Activated CD4-positive, alpha-beta T cell treated with anti-CD3 and anti-CD28 coated beads, Interleukin-2, amount 10 ng/mL, durations not matched to agents 7 days and 5 days (primary cell): Measurements from ENCODE around the gene FAM120A. TPM values are rescaled to one million over a fixed set of nuclear protein-coding genes. Genes with fewer than 3 reads are reported as not detected.

Experiments
- CTCF ChIA-PET: fragments of 350-600 bp; sonication (Branson Sonifier 250); formaldehyde crosslinking; loops from one replicate; lab custom pipeline; 2021; ENCODE audit warnings: antibody characterized with exemption; lab: Charles Lee
- POLR2A ChIA-PET: fragments of 350-600 bp; sonication (Branson Sonifier 250); formaldehyde crosslinking; loops from one replicate; lab custom pipeline; 2021; ENCODE audit warnings: antibody characterized with exemption; lab: Charles Lee
- DNase-seq: peaks from one replicate; pipeline ENCODE4 v3.0.0-alpha.2; 2020
- H3K27ac Mint-ChIP-seq: one replicate; pipeline ENCODE4 v1.8.0; 2021; ENCODE audit warnings: mild to moderate bottlenecking, moderate library complexity, mixed read lengths
- H3K27me3 Mint-ChIP-seq: one replicate; pipeline ENCODE4 v1.8.0; 2021; ENCODE audit warnings: mixed read lengths
- H3K36me3 Mint-ChIP-seq: one replicate; pipeline ENCODE4 v1.8.0; 2021; ENCODE audit warnings: low read depth, mixed read lengths
- H3K4me1 Mint-ChIP-seq: one replicate; pipeline ENCODE4 v1.8.0; 2021; ENCODE audit warnings: mixed read lengths
- H3K4me3 Mint-ChIP-seq: one replicate; pipeline ENCODE4 v1.8.0; 2021; ENCODE audit warnings: mild to moderate bottlenecking, moderate library complexity, mixed read lengths
- H3K9me3 Mint-ChIP-seq: one replicate; pipeline ENCODE4 v1.8.0; 2021; ENCODE audit warnings: mixed read lengths
- total RNA-seq, 2 experiments: library from RNA; stranded (reverse); gene quantifications; one replicate each; pipeline ENCODE4 v1.2.3, GENCODE V29; 2021

The FAM120A gene
- total RNA-seq, 2 experiments from 2014 or later, result 118 to 135 TPM

DNA sequence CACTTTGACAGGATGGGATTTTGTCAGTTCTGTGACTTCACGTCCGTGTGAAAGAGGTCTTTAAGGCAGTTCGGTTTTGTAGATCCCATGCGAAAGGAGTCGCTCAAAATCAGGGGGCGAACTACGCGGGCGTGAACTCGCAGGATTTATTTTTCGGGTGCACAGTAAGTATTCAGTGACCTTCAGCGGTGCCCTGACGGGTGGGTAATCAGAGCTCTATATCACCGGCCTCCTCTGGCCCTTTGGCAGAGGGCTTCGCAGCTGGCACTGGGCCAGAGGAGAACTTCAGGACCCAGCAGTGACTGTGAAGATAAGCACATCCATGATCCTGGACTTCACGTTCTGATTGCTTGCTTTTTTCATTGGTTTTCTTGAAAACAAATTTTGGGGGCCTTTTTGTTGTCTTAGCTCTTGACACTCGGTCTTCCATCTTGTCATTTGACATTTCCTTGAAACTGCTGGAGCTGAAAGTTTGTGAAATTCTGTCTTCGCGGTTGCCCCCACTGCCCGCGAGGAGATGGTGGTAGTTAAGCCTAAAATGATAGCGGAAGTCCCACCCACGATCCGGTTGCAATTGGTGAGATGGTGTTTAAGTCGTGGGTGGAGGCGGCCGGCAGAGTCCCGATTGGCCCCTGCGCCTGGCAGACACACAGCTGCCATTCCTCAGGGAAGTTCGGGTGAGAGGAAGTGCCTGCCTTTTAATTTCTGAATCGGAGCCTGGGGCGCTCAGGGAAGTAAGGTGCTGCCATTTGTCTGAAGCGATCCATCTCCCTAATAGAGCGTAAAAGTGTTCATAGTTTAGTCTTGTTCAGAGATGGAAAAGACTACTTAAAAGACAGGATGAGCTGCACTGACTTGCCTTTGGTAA lies 1.8 kb downstream of the FAM120A start, which contains the start of gene FAM120AOS:
FAM120AOS (minus strand) TSS at position 535 of the 868 bp plus-strand sequence. CDS start 872 bp downstream, outside the sequence.
- peaks cover 52% of the 10 kb centered on the region for H3K4me1 Mint-ChIP-seq
- ChIA-PET POLR2A (interaction anchor here (0.6 to 0.8 kb wide), 2 partner anchors 12 to 110 kb away, joined by 3 read pairs; no protein-coding TSS in a partner anchor), CTCF (interaction anchor here (1.0 to 6.6 kb wide), 5 partner anchors 12 to 113 kb away, joined by 3 to 26 read pairs (median 4); no protein-coding TSS in a partner anchor)
- H3K36me3 Mint-ChIP-seq, result peaks cover 30% of the 10 kb centered on the region
- H3K27ac Mint-ChIP-seq, result peak within 1 kb of the TSS; percentile 95
- H3K27me3 Mint-ChIP-seq, result no peaks in the 10 kb centered on the region
- no peaks in the 10 kb centered on the region for H3K9me3 Mint-ChIP-seq
- DNase-seq, result peak; percentile 88
- H3K4me3 Mint-ChIP-seq, result peak within 1 kb of the TSS; percentile 93

DNA sequence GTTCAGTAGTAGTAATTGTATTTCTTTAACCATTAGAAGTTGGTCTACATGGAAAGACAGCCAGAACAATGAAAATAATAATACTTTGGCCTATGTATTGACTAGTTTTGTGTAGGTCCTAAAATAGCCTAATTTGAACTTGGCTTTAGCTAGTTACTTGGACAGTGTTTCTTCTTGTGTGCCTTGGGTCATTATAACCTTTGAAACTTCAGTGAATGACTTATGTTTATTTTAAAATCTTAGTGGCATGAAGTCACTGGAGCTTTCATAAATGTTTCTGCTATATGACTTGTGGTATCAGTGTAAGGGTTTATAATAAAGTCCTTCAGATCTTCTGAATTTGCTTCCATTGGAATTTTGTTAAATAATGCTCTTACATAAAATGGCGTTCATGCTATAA lies 4.5 kb downstream of the FAM120A start:
- CTCF ChIA-PET, result interaction anchor here (0.7 to 6.6 kb wide), 3 partner anchors 13 to 110 kb away, joined by 6 to 26 read pairs (median 6); no protein-coding TSS in a partner anchor
- no peak overlapping the region for H3K4me3 Mint-ChIP-seq
- H3K9me3 Mint-ChIP-seq, result no peaks in the 10 kb centered on the region
- DNase-seq, result no peak
- no peaks in the 10 kb centered on the region for H3K27me3 Mint-ChIP-seq
- peak overlapping the region; percentile 79 for H3K27ac Mint-ChIP-seq
- H3K36me3 Mint-ChIP-seq, result peaks cover 40% of the 10 kb centered on the region
- POLR2A ChIA-PET, result no interaction called here
- peaks cover 59% of the 10 kb centered on the region for H3K4me1 Mint-ChIP-seq

DNA sequence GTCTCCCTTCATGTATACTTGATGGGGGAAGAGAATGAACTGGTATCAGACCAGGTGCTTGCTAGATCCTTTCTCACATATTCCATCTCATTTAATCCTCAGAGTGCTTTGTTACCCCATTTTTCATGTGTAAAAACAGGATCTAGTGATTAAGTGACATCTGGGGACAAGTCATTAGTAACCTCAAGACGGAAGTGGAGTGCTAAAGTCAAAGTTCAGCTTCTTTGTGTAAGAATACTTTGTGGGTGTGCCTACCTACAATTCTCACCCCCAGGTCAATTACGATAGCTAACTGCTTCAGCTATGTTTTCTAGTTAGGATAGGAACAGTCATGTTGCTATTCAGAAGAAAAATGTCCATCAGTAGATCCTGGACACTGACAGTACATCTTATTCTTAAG lies 5.0 kb downstream of the FAM120A start:
- Mint-ChIP-seq H3K4me1 (peaks cover 61% of the 10 kb centered on the region), H3K36me3 (peaks cover 42% of the 10 kb centered on the region), H3K9me3 (no peaks in the 10 kb centered on the region), H3K27ac (peak overlapping the region; percentile 79), H3K4me3 (no peak overlapping the region), H3K27me3 (no peaks in the 10 kb centered on the region)
- ChIA-PET POLR2A (no interaction called here), CTCF (interaction anchor here (0.6 to 6.6 kb wide), 6 partner anchors 12 to 788 kb away, joined by 3 to 26 read pairs (median 4); no protein-coding TSS in a partner anchor)
- DNase-seq, result no peak

DNA sequence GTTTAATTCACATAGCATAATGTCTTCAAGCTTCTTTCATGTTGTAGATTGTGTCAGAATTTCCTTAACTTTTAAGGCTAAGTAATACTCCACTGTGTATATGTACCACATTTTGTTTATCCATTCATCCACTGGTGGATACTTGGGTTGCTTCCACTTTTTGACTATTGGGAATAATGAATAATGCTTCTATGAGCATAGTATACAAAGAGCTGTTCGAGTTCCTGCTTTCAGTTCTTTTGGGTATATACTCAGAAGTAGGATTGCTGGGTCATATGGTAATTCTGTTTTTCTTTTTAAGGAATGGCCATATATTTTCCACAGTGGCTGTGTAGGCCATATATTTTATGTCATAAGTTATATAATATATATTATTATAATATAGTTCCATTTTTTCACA lies 5.5 kb downstream of the FAM120A start:
- DNase-seq, result no peak
- Mint-ChIP-seq H3K27ac (no peak overlapping the region), H3K9me3 (no peaks in the 10 kb centered on the region), H3K27me3 (no peaks in the 10 kb centered on the region), H3K36me3 (peaks cover 42% of the 10 kb centered on the region), H3K4me1 (peaks cover 64% of the 10 kb centered on the region), H3K4me3 (no peak overlapping the region)
- ChIA-PET POLR2A (interaction anchor here (0.6 kb wide), 1 partner anchor 1155 kb away, joined by 5 read pairs; no protein-coding TSS in a partner anchor), CTCF (interaction anchor here (0.6 to 6.6 kb wide), 6 partner anchors 9 to 789 kb away, joined by 3 to 26 read pairs (median 3); no protein-coding TSS in a partner anchor)

DNA sequence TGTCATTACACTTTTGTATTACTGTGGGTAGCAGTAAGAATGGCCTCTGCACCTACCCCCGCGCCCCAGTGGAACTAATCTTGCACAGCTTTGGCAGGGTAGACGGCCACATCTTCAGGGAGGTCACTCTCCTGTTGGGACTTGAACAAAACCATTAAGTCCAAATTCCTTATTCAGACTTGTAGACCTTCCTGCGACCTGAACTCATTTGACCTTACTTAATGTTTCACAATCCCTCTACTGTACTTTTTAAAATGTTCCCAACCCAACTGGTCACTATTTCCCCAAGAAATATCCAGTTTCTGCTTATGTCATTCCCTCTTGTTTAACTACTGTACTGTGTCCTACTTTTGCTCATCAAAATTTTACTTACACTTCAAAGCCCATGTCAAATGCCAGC lies 7.2 kb downstream of the FAM120A start:
- Mint-ChIP-seq H3K4me3 (no peak overlapping the region), H3K9me3 (no peaks in the 10 kb centered on the region), H3K4me1 (peaks cover 78% of the 10 kb centered on the region), H3K27me3 (no peaks in the 10 kb centered on the region), H3K36me3 (peaks cover 36% of the 10 kb centered on the region), H3K27ac (no peak overlapping the region)
- POLR2A ChIA-PET, result no interaction called here
- DNase-seq, result no peak
- CTCF ChIA-PET, result no interaction called here

DNA sequence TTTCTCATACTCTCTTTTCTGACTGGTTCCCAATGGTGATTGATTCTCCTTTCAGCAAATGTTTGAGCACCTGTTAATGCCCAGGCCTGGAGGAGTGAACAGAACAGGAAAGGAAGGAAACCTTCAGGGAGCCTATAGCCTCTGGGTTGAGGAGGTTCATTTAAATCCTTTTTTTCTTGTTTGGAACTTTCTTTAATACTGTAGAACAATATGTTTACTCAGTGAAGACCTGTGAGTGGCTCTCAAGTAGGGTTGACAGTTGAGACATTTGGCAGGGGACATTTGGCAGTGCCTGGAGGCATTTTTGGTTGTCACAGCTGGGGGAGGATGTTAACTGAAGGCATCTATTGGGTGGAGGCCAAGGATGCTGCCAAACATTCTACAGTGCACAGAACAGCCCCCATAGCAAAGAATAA lies 8.0 kb downstream of the FAM120A start:
- Mint-ChIP-seq H3K9me3 (no peaks in the 10 kb centered on the region), H3K27me3 (no peaks in the 10 kb centered on the region), H3K27ac (no peak overlapping the region), H3K36me3 (peaks cover 37% of the 10 kb centered on the region), H3K4me3 (no peak overlapping the region), H3K4me1 (peaks cover 80% of the 10 kb centered on the region)
- ChIA-PET POLR2A (no interaction called here), CTCF (interaction anchor here (1.3 kb wide), 1 partner anchor 10 kb away, joined by 3 read pairs; no protein-coding TSS in a partner anchor)
- DNase-seq, result no peak

DNA sequence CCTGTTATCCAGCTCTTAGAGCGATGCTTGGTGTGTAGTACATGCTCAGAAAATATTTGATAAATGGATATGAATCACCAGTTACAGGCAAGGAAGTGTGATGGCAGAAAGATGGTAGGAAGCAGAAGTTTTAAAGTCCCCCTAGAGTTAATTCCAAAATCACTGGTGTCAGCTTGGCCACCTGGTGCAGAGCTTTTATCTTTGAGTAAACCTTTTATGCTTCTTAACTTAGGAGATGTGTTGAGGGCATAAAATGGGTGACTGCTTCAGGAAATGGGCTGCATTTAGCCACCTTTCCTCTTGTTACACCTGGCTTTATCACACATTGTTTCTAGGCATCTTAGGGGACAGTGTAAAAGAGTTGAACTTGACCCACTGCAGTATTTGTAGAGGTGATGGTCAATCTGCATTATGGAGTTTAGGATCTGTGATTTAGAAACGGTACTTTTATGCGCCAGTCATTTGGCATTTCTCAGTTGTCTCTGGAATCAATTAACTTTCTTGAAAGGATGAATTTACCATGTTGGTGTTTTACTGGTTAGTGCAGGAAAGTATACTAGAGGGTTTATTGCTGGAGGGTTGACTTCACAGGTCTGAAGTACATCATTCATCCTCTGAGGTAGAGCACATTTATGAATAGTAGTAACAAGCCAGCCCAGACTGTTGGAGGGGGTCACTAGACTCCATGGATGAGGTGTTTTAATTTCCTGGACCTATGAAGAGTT lies 9.4 kb downstream of the FAM120A start:
- peaks cover 46% of the 10 kb centered on the region for H3K36me3 Mint-ChIP-seq
- CTCF ChIA-PET, result interaction anchor here (0.6 to 1.3 kb wide), 2 partner anchors 8 to 411 kb away, joined by 3 read pairs; no protein-coding TSS in a partner anchor

DNA sequence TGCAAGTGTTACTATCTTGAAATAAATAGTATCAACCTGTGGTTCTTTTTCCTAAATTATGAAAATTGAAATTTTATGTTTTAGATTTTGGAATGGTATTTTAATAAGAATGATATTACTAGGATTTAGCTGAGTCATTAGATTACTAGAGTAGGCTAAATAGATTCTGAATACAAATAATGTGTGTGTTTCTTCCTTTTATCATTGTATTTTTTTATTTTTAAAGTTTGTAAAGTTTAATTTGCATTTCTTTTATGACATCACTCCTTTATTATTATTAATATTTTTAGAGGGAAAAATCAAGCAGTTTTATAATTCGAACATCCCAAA lies 9.9 kb downstream of the FAM120A start:
- H3K36me3 Mint-ChIP-seq, result peaks cover 44% of the 10 kb centered on the region

More for the DNA sequence above, 9.4 kb downstream of the FAM120A start:
- POLR2A ChIA-PET, result no interaction called here
- Mint-ChIP-seq H3K4me1 (peaks cover 83% of the 10 kb centered on the region), H3K27me3 (no peaks in the 10 kb centered on the region), H3K9me3 (no peaks in the 10 kb centered on the region), H3K4me3 (no peak overlapping the region), H3K27ac (no peak overlapping the region)
- no peak for DNase-seq

DNA sequence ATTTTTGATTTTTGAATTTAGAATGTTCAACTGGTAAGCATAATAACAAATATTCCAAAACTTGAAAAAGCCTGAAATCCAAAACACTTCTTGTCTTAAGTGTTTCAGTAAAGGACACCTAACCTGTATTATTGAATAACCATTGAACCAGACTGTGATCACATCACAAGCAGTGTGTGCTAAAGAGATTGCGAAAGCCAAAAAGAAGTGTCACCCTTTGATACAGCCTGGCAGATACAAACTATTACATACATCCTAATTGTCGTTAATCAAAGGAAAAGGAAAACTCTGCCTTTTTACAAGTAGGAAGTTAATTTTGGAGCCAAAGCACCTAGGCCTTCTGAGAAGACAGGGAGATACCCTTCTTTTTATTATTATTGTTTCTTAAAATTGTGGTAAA lies 10.3 kb downstream of the FAM120A start:
- Mint-ChIP-seq H3K4me1 (peaks cover 83% of the 10 kb centered on the region), H3K36me3 (peaks cover 40% of the 10 kb centered on the region), H3K27ac (no peak overlapping the region), H3K4me3 (no peak overlapping the region), H3K27me3 (no peaks in the 10 kb centered on the region), H3K9me3 (no peaks in the 10 kb centered on the region)
- ChIA-PET POLR2A (no interaction called here), CTCF (no interaction called here)
- DNase-seq, result no peak

More for the DNA sequence above, 9.9 kb downstream of the FAM120A start:
- no peak overlapping the region for H3K27ac Mint-ChIP-seq
- no peak for DNase-seq
- H3K27me3 Mint-ChIP-seq, result no peaks in the 10 kb centered on the region
- H3K4me1 Mint-ChIP-seq, result peaks cover 83% of the 10 kb centered on the region
- POLR2A ChIA-PET, result no interaction called here
- CTCF ChIA-PET, result no interaction called here
- no peaks in the 10 kb centered on the region for H3K9me3 Mint-ChIP-seq
- no peak overlapping the region for H3K4me3 Mint-ChIP-seq

DNA sequence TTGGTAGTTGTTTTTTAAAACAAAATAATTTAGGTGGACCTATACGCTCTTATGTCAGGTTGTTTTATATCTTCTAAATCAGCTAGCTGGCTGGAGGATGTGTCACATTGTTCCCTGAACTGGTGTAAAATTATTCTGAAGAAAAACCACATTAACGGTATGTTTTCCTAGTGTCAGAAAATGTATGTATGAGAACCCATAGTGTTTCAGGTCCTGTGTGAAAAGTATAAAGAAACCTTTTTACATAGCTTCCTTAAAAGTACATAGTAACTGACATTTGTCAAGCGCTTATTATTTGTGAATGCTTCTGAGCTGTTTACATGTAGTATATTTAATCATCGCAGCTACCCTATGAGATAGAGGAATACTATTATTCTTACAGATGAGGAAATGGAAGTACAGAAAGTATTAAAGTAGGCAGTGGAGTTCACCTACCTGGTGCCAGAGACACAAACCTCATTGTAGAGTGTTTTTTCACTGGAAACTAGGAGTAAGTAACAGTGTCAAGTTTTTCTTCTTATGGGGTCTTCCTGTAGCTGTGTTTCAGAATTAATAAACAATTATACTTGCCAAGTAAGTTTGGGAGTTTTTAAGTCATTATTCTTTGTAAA lies 12.3 kb downstream of the FAM120A start:
- ChIA-PET POLR2A (interaction anchor here (0.7 kb wide), 1 partner anchor 100 kb away, joined by 3 read pairs; no protein-coding TSS in a partner anchor), CTCF (interaction anchor here (1.5 to 3.6 kb wide), 5 partner anchors 8 to 103 kb away, joined by 3 to 23 read pairs (median 9); partner anchors contain the start of gene FAM120AOS)
- Mint-ChIP-seq H3K9me3 (no peaks in the 10 kb centered on the region), H3K36me3 (peaks cover 34% of the 10 kb centered on the region), H3K4me1 (peaks cover 85% of the 10 kb centered on the region), H3K27me3 (no peaks in the 10 kb centered on the region), H3K27ac (peak overlapping the region; percentile 89), H3K4me3 (peak overlapping the region; percentile 52)
- no peak for DNase-seq

DNA sequence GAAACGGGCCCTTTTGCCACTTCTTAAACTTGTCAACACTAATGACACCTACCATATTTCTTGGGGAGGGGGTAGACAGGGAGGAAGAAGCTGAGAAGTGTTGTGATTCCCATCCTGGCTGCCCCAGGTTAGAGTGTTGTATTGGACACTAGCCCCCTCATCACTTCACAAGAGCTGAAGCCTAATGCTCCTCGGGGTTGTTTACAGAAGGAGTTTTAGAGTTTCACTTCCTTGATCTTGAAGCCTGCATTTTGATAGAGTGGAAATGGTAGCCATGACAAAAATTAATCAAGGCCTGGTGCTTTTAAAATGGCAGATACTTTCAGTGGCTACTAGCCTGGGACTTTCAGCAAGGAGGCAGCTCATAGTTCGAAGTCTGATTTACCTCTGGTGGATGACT lies 12.9 kb downstream of the FAM120A start:
- Mint-ChIP-seq H3K4me3 (peak overlapping the region; percentile 52), H3K4me1 (peaks cover 83% of the 10 kb centered on the region), H3K27me3 (no peaks in the 10 kb centered on the region), H3K36me3 (peaks cover 28% of the 10 kb centered on the region), H3K27ac (peak overlapping the region; percentile 89), H3K9me3 (no peaks in the 10 kb centered on the region)
- ChIA-PET POLR2A (no interaction called here), CTCF (interaction anchor here (1.0 to 3.6 kb wide), 5 partner anchors 9 to 102 kb away, joined by 3 to 23 read pairs (median 9); partner anchors contain the start of gene FAM120AOS)
- no peak for DNase-seq

DNA sequence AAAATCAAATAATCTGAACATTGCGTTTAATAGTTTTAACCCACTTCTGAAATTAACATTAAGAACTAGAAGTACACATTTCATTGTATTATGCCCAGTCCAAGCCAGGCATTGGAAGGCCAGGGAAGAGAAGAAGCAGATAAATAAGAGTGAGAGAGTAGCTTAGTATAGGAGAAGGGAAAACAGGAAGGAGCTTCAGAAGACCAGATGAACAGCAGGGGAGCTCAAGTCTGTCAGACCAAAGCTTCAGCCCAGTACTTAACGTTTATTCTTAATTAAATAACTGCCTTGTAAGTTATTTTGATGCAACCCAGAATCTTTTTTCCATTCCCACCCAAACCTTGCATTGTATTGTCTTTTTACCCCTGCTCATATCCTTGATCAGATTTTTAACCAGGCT lies 13.4 kb downstream of the FAM120A start:
- CTCF ChIA-PET, result interaction anchor here (1.0 to 3.6 kb wide), 6 partner anchors 9 to 102 kb away, joined by 3 to 23 read pairs (median 7); partner anchors contain the start of gene FAM120AOS
- DNase-seq, result no peak
- H3K9me3 Mint-ChIP-seq, result no peaks in the 10 kb centered on the region
- H3K4me3 Mint-ChIP-seq, result peak overlapping the region; percentile 52
- peaks cover 23% of the 10 kb centered on the region for H3K36me3 Mint-ChIP-seq
- peaks cover 79% of the 10 kb centered on the region for H3K4me1 Mint-ChIP-seq
- H3K27me3 Mint-ChIP-seq, result no peaks in the 10 kb centered on the region
- POLR2A ChIA-PET, result interaction anchor here (0.9 kb wide), 1 partner anchor 11 kb away, joined by 3 read pairs; the partner anchor contains the start of gene FAM120AOS
- H3K27ac Mint-ChIP-seq, result peak overlapping the region; percentile 89
